ENCODE results near the gene AFM. TPM values are rescaled to one million over a fixed set of nuclear protein-coding genes. Genes with fewer than 3 reads are reported as not detected.

AFM gene
- total RNA-seq, 1 donor from 2014 or later = 0.64 TPM

- no peak for DNase-seq (ENCODE audit: low spot score)
- TF ChIP-seq CTCF (IDR thresholded peaks at IDR 0.05; ENCODE audit: unreplicated experiment) = no peak
- H3K27me3 Mint-ChIP-seq (ENCODE audit: unreplicated experiment) = peaks cover under 1% of the 10 kb centered on the region
- no peaks in the 10 kb centered on the region for H3K36me3 Mint-ChIP-seq (ENCODE audit: low read depth, unreplicated experiment)
- peaks cover 9% of the 10 kb centered on the region for H3K4me1 Mint-ChIP-seq (ENCODE audit: unreplicated experiment)
- no peak overlapping the region for H3K4me3 Mint-ChIP-seq (ENCODE audit: unreplicated experiment)
- H3K27ac Mint-ChIP-seq (ENCODE audit: unreplicated experiment) = no peak overlapping the region
- no peaks in the 10 kb centered on the region for H3K9me3 Mint-ChIP-seq (ENCODE audit: unreplicated experiment)
Observed at GRCh38 chr4:73501664-73502265, 20.2 kb downstream of the AFM start.

GRCh38 chr4:73505567-73505966 is 24.0 kb downstream of the AFM start:
- no peak for TF ChIP-seq CTCF (IDR thresholded peaks at IDR 0.05; ENCODE audit: unreplicated experiment)

GRCh38 chr4:73507541-73507940 is 26.0 kb downstream of the AFM start:
- no peak for DNase-seq (ENCODE audit: low spot score)
- Mint-ChIP-seq H3K9me3 (ENCODE audit: unreplicated experiment) (no peaks in the 10 kb centered on the region), H3K4me3 (ENCODE audit: unreplicated experiment) (no peak overlapping the region), H3K36me3 (ENCODE audit: low read depth, unreplicated experiment) (no peaks in the 10 kb centered on the region), H3K27me3 (ENCODE audit: unreplicated experiment) (no peaks in the 10 kb centered on the region), H3K4me1 (ENCODE audit: unreplicated experiment) (peaks cover under 1% of the 10 kb centered on the region), H3K27ac (ENCODE audit: unreplicated experiment) (no peak overlapping the region)
- no peak for TF ChIP-seq CTCF (IDR thresholded peaks at IDR 0.05; ENCODE audit: unreplicated experiment)

More at GRCh38 chr4:73505567-73505966, 24.0 kb downstream of the AFM start:
- Mint-ChIP-seq H3K27me3 (ENCODE audit: unreplicated experiment) (no peaks in the 10 kb centered on the region), H3K4me3 (ENCODE audit: unreplicated experiment) (no peak overlapping the region), H3K9me3 (ENCODE audit: unreplicated experiment) (no peaks in the 10 kb centered on the region), H3K27ac (ENCODE audit: unreplicated experiment) (no peak overlapping the region), H3K4me1 (ENCODE audit: unreplicated experiment) (peaks cover 5% of the 10 kb centered on the region), H3K36me3 (ENCODE audit: low read depth, unreplicated experiment) (no peaks in the 10 kb centered on the region)
- no peak for DNase-seq (ENCODE audit: low spot score)

- no peak for DNase-seq (ENCODE audit: low spot score)
- H3K9me3 Mint-ChIP-seq (ENCODE audit: unreplicated experiment) = no peaks in the 10 kb centered on the region
Observed at GRCh38 chr4:73508651-73509050, 27.1 kb downstream of the AFM start.

More at GRCh38 chr4:73508651-73509050, 27.1 kb downstream of the AFM start:
- no peaks in the 10 kb centered on the region for H3K36me3 Mint-ChIP-seq (ENCODE audit: low read depth, unreplicated experiment)
- no peak overlapping the region for H3K27ac Mint-ChIP-seq (ENCODE audit: unreplicated experiment)
- H3K27me3 Mint-ChIP-seq (ENCODE audit: unreplicated experiment) = no peaks in the 10 kb centered on the region
- no peak overlapping the region for H3K4me3 Mint-ChIP-seq (ENCODE audit: unreplicated experiment)
- TF ChIP-seq CTCF (IDR thresholded peaks at IDR 0.05; ENCODE audit: unreplicated experiment) = no peak
- H3K4me1 Mint-ChIP-seq (ENCODE audit: unreplicated experiment) = no peaks in the 10 kb centered on the region
